PC-9 (cell line): ENCODE measurements around the gene SPEM2.
"Not testable (repeated sequence)": the region's sequence is repeated elsewhere in the genome, so short reads cannot be mapped to it uniquely, and the experiment has no call there.

Experiments used
- EZH2 ChIP-seq: fragments of 200-600 bp; sonication (generic); IDR thresholded peaks from 2 replicates; pipeline ENCODE4 v1.8.0; 2017; ENCODE audit warnings: antibody characterized with exemption, low read depth
- TF ChIP-seq, protein P1 (sequence below): fragments of 200-600 bp; sonication (generic); conservative IDR thresholded peaks from 2 replicates; pipeline ENCODE4 v1.6.1; 2017; ENCODE audit warnings: mixed run types, antibody characterized with exemption, mild to moderate bottlenecking, moderate library complexity

DNA sequence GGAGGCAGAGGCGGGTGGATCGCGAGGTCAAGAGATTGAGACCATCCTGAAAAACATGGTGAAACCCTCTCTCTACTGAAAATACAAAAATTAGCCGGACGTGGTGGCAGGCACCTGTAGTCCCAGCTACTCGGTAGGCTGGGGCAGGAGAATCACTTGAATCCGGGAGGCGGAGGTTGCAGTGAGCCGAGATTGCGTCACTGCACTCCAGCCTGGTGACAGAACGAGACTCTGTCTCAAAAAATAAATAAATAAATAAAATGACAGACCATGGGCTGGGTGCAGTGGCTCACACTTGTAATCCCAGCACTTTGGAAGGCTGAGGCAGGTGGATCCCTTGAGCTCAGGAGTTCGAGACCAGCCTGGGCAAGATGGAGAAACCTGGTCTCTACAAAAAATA is 44.4 kb downstream of the SPEM2 start:
- TF ChIP-seq, protein P1, sequence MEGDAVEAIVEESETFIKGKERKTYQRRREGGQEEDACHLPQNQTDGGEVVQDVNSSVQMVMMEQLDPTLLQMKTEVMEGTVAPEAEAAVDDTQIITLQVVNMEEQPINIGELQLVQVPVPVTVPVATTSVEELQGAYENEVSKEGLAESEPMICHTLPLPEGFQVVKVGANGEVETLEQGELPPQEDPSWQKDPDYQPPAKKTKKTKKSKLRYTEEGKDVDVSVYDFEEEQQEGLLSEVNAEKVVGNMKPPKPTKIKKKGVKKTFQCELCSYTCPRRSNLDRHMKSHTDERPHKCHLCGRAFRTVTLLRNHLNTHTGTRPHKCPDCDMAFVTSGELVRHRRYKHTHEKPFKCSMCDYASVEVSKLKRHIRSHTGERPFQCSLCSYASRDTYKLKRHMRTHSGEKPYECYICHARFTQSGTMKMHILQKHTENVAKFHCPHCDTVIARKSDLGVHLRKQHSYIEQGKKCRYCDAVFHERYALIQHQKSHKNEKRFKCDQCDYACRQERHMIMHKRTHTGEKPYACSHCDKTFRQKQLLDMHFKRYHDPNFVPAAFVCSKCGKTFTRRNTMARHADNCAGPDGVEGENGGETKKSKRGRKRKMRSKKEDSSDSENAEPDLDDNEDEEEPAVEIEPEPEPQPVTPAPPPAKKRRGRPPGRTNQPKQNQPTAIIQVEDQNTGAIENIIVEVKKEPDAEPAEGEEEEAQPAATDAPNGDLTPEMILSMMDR = not testable (repeated sequence)
- TF ChIP-seq EZH2 = not testable (repeated sequence)
